ENCODE data around the gene CFAP74. TPM values are rescaled to one million over a fixed set of nuclear protein-coding genes. Genes with fewer than 3 reads are reported as not detected.

CFAP74 gene
- total RNA-seq, 1 experiment from 2014 or later: 0.28 TPM

- no peak overlapping the region for H3K4ac ChIP-seq (ENCODE audit: low read depth, low read length)
- no peak overlapping the region for H2AK5ac ChIP-seq (ENCODE audit: insufficient read length, low read length)
- H2BK5ac ChIP-seq (ENCODE audit: insufficient read length, low read length): no peak overlapping the region
- H4K91ac ChIP-seq (ENCODE audit: insufficient read length, low read depth, low read length): no peak overlapping the region
- H3T11ph ChIP-seq (ENCODE audit: low read length): no peak overlapping the region
- H3K4me1 Mint-ChIP-seq: peaks cover 4 to 10% of the 10 kb centered on the region in 2 experiments; a peak in 3 of 4 replicates
- peaks cover 3% of the 10 kb centered on the region for H4K20me1 ChIP-seq (ENCODE audit: control insufficient read depth, insufficient read depth, insufficient read length)
- H3K27me3 ChIP-seq (ENCODE audit: insufficient read depth, low read length): no peaks in the 10 kb centered on the region
- H3K23ac ChIP-seq (ENCODE audit: insufficient read length, low read depth, low read length): no peak overlapping the region
- no peak overlapping the region for H2BK12ac ChIP-seq (ENCODE audit: insufficient read length, low read depth, low read length)
- H3K79me1 ChIP-seq (ENCODE audit: insufficient read depth, low read depth, low read length, poor library complexity, severe bottlenecking): no peaks in the 10 kb centered on the region
- H3K18ac ChIP-seq (ENCODE audit: insufficient read length, low read depth, low read length): no peak overlapping the region
- no peak overlapping the region for H3K4me2 ChIP-seq (ENCODE audit: insufficient read depth, insufficient read length, low read length)
- no CpG with 5 or more reads among the region's 29 CpGs for WGBS (ENCODE audit: extremely low coverage, insufficient read length, low lambda C conversion rate)
- H2BK20ac ChIP-seq (ENCODE audit: low read depth, low read length, poor library complexity, severe bottlenecking): no peak overlapping the region
- H3K27ac ChIP-seq (ENCODE audit: insufficient read length, low read depth, low read length): no peak overlapping the region
- no peak overlapping the region for H3K14ac ChIP-seq (ENCODE audit: insufficient read depth, low read length)
- H3K9me3 ChIP-seq (ENCODE audit: control insufficient read depth, low read depth, low read length): no peaks in the 10 kb centered on the region
- H3K9ac ChIP-seq (ENCODE audit: extremely low read depth, insufficient read length, low read length): no peak overlapping the region
- H4K8ac ChIP-seq (replicated peaks; ENCODE audit: insufficient read length, low read depth, low read length): no peak overlapping the region
- H3K56ac ChIP-seq (ENCODE audit: insufficient read length, low read depth, low read length): no peak overlapping the region
- H3K79me2 ChIP-seq (ENCODE audit: insufficient read depth, low read length): no peaks in the 10 kb centered on the region
- H2AFZ ChIP-seq (ENCODE audit: low read length): no peak overlapping the region
- H3K4me1 ChIP-seq (ENCODE audit: insufficient read depth, low read length): no peaks in the 10 kb centered on the region
- H3K9me3 Mint-ChIP-seq: peaks cover 2 to 3% of the 10 kb centered on the region in 2 experiments; a peak in 2 of 5 replicates
- H2BK15ac ChIP-seq (ENCODE audit: low read depth, low read length): no peak overlapping the region
- no peaks in the 10 kb centered on the region for H3K36me3 Mint-ChIP-seq (ENCODE audit: insufficient read depth in 1 of 3, low read depth in 3 of 3)
- no peak overlapping the region for H2BK120ac ChIP-seq (ENCODE audit: low read depth, low read length, poor library complexity, severe bottlenecking)
- TF ChIP-seq CTCF (conservative IDR thresholded peaks at IDR 0.05): no peak
- H3K27me3 Mint-ChIP-seq (ENCODE audit: low read depth): peaks cover 6% of the 10 kb centered on the region
- H3K4me3 Mint-ChIP-seq: no peak overlapping the region; a peak in 1 of 5 replicates
- H3K27ac Mint-ChIP-seq: peak overlapping the region in 1 of 3 experiments; percentile 76; a peak in 2 of 7 replicates
- no peaks in the 10 kb centered on the region for H3K23me2 ChIP-seq (ENCODE audit: insufficient read length, low read depth, low read length, poor library complexity, severe bottlenecking)
- no peak overlapping the region for H4K5ac ChIP-seq (ENCODE audit: insufficient read length, low read depth, low read length)
- DNase-seq: no peak
These were observed 57.7 kb downstream of the CFAP74 start for GRCh38 chr1:1945782-1946393.
